Peyer's patch (tissue), 4 donors: ENCODE data around the gene FOXR1. TPM values are rescaled to one million over a fixed set of nuclear protein-coding genes. Genes with fewer than 3 reads are reported as not detected.
A peak's percentile ranks its signal among the peaks of the same experiment; 100 is the strongest.
"Not testable (repeated sequence)": the region's sequence is repeated elsewhere in the genome, so short reads cannot be mapped to it uniquely, and the experiment has no call there.

Experiments
- DNase-seq, 3 donors: peaks; one replicate each; pipeline ENCODE4 v3.0.0-alpha.2; 2017 to 2019
- H3K27ac ChIP-seq, 4 donors: fragments of 200-600 bp; sonication (generic); one replicate each; pipeline ENCODE4 v1.5.1; 2016 to 2019
- H3K27me3 ChIP-seq, 2 donors: fragments of 200-600 bp; sonication (generic); one replicate each; pipeline ENCODE4 v1.5.1; 2019
- H3K36me3 ChIP-seq, 3 donors: fragments of 200-600 bp; sonication (generic); one replicate each; pipeline ENCODE4 v1.5.1; 2016 to 2019
- H3K4me1 ChIP-seq, 4 donors: fragments of 200-600 bp; sonication (generic); one replicate each; pipeline ENCODE4 v1.5.1; 2016 to 2019
- H3K4me3 ChIP-seq, 4 donors: fragments of 200-600 bp; sonication (generic); 1 replicate in 3 of 4; 2 replicates in 1 of 4; pipeline ENCODE4 v1.5.1; 2016 to 2019; ENCODE audit warnings: mild to moderate bottlenecking in 1 of 4
- H3K9me3 ChIP-seq, 4 donors: fragments of 200-600 bp; sonication (generic); one replicate each; pipeline ENCODE4 v1.5.1; 2016 to 2019; ENCODE audit warnings: mild to moderate bottlenecking in 1 of 4
- CTCF ChIP-seq, 6 experiments: fragments of 450-650 bp in 4 of 6; fragments of 200-600 bp in 2 of 6; sonication (generic) in 1 of 6; IDR thresholded peaks; one replicate each; pipeline ENCODE4 v1.5.1; 2017 to 2019; ENCODE audit warnings: antibody characterized with exemption in 6 of 6, mild to moderate bottlenecking in 3 of 6, moderate library complexity in 1 of 6
- POLR2A ChIP-seq, 2 donors: fragments of 450-650 bp; IDR thresholded peaks; one replicate each; pipeline ENCODE4 v1.5.1; 2017; ENCODE audit warnings: antibody characterized with exemption in 2 of 2, mild to moderate bottlenecking in 2 of 2, moderate library complexity in 2 of 2
- total RNA-seq, 4 donors: library from RNA; depleted of rRNA; stranded (reverse); fragments of >200 nt; gene quantifications; one replicate each; pipeline ENCODE4 v1.1.0, GENCODE V29; 2016

The FOXR1 gene
- total RNA-seq, 4 donors from 2014 or later: not detected

GRCh38 chr11:118953265-118953664 is 18.3 kb upstream of the FOXR1 start:
- no peak for TF ChIP-seq CTCF (IDR thresholded peaks at IDR 0.05)
- Histone ChIP-seq H3K27ac (no peak overlapping the region), H3K27me3 (no peaks in the 10 kb centered on the region), H3K4me1 (no peaks in the 10 kb centered on the region), H3K4me3 (no peak overlapping the region), H3K9me3 (no peaks in the 10 kb centered on the region), H3K36me3 (no peaks in the 10 kb centered on the region)
- DNase-seq: no peak

GRCh38 chr11:118953976-118954375 is 17.6 kb upstream of the FOXR1 start:
- H3K36me3 ChIP-seq, H3K9me3 ChIP-seq, H3K4me1 ChIP-seq, DNase-seq, H3K27ac ChIP-seq, H3K27me3 ChIP-seq, H3K4me3 ChIP-seq: not testable (repeated sequence)

GRCh38 chr11:118956094-118956846 is 15.3 kb upstream of the FOXR1 start, which contains the start of gene UPK2:
Gene UPK2 (plus strand): TSS chr11:118956298. CDS start chr11:118956351, 53 bp downstream.
- DNase-seq: peak; percentile 87 to 96 (median 92)
- no peaks in the 10 kb centered on the region for H3K27me3 ChIP-seq
- no peak within 1 kb of the TSS for H3K4me3 ChIP-seq
- H3K9me3 ChIP-seq: no peaks in the 10 kb centered on the region
- H3K36me3 ChIP-seq: no peaks in the 10 kb centered on the region
- TF ChIP-seq CTCF (IDR thresholded peaks at IDR 0.05) (peak; percentile 93 to 99 (median 97)), POLR2A (IDR thresholded peaks at IDR 0.05) (no peak)
- H3K27ac ChIP-seq: no peak within 1 kb of the TSS
- no peaks in the 10 kb centered on the region for H3K4me1 ChIP-seq

GRCh38 chr11:118956847-118957469 is 14.6 kb upstream of the FOXR1 start:
- H3K27me3 ChIP-seq: no peaks in the 10 kb centered on the region
- H3K4me3 ChIP-seq: no peak overlapping the region
- no peaks in the 10 kb centered on the region for H3K36me3 ChIP-seq
- H3K27ac ChIP-seq: no peak overlapping the region
- no peak for TF ChIP-seq POLR2A (IDR thresholded peaks at IDR 0.05)
- TF ChIP-seq CTCF (IDR thresholded peaks at IDR 0.05): no peak
- H3K4me1 ChIP-seq: no peaks in the 10 kb centered on the region
- DNase-seq: no peak
- H3K9me3 ChIP-seq: no peaks in the 10 kb centered on the region

GRCh38 chr11:118957549-118957948 is 14.0 kb upstream of the FOXR1 start:
- TF ChIP-seq CTCF (IDR thresholded peaks at IDR 0.05): no peak
- no peak for TF ChIP-seq POLR2A (IDR thresholded peaks at IDR 0.05)
- H3K27ac ChIP-seq: no peak overlapping the region
- no peaks in the 10 kb centered on the region for H3K27me3 ChIP-seq
- no peaks in the 10 kb centered on the region for H3K4me1 ChIP-seq
- no peak for DNase-seq
- no peaks in the 10 kb centered on the region for H3K9me3 ChIP-seq
- no peak overlapping the region for H3K4me3 ChIP-seq
- no peaks in the 10 kb centered on the region for H3K36me3 ChIP-seq

GRCh38 chr11:118957968-118958367 is 13.6 kb upstream of the FOXR1 start:
- no peak for TF ChIP-seq CTCF (IDR thresholded peaks at IDR 0.05)
- no peak for TF ChIP-seq POLR2A (IDR thresholded peaks at IDR 0.05)
- Histone ChIP-seq H3K27me3 (no peaks in the 10 kb centered on the region), H3K9me3 (no peaks in the 10 kb centered on the region), H3K27ac (no peak overlapping the region), H3K4me3 (no peak overlapping the region), H3K4me1 (no peaks in the 10 kb centered on the region), H3K36me3 (no peaks in the 10 kb centered on the region)
- DNase-seq: no peak
